ENCODE data around the gene TNC. TPM values are rescaled to one million over a fixed set of nuclear protein-coding genes. Genes with fewer than 3 reads are reported as not detected.

TNC gene
- total RNA-seq, 1 donor from 2014 or later = 95.2 TPM

DNA sequence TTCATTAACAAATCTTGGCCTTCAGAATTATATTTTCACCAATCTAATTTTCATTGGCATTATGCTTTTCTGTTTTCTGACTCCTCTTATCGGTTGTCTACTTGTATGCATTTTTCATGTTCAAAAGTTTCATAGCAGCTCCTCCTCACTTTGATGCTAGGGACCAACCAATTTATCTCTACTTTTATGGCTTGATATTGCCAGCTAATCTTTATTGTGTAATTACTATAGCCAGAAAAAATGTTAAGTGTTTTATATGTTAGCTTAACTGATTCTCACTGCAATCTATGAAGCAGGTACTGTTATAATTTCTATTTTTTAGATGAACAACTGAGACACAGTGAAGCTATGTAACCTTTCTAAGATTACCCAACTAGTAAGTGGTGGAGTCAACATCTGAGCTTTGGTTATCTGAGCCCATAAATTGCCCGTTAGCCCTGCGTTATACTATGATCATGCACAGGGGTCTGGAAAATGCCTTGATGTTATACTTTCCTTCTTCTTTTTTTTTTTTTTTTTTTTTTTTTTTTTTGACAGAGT, 34.4 kb upstream of the TNC start:
- TF ChIP-seq, protein P1, sequence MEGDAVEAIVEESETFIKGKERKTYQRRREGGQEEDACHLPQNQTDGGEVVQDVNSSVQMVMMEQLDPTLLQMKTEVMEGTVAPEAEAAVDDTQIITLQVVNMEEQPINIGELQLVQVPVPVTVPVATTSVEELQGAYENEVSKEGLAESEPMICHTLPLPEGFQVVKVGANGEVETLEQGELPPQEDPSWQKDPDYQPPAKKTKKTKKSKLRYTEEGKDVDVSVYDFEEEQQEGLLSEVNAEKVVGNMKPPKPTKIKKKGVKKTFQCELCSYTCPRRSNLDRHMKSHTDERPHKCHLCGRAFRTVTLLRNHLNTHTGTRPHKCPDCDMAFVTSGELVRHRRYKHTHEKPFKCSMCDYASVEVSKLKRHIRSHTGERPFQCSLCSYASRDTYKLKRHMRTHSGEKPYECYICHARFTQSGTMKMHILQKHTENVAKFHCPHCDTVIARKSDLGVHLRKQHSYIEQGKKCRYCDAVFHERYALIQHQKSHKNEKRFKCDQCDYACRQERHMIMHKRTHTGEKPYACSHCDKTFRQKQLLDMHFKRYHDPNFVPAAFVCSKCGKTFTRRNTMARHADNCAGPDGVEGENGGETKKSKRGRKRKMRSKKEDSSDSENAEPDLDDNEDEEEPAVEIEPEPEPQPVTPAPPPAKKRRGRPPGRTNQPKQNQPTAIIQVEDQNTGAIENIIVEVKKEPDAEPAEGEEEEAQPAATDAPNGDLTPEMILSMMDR (conservative IDR thresholded peaks at IDR 0.05) = no peak
- H3K9me3 Mint-ChIP-seq = no peaks in the 10 kb centered on the region

DNA sequence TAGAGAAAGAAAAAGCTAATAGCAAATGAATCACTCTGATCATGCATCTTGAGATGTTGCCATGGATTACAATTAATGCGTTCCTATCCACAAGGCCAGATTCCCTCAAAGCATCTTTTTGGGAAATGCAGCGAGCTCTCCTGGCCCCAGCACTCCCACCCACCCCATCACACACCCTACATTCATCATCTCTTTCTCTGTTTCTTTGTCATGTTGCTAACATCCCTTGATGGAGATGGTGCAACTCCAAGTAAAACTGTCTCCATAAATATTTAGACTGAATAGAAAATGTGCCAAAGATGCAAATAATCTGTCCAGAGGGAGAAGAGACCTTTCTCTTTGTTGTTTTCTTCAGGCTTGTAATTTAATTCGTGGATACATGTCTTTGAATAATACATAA, 30.8 kb upstream of the TNC start:
- Mint-ChIP-seq H3K4me1 (ENCODE audit: unreplicated experiment) (no peaks in the 10 kb centered on the region), H3K27ac (no peak overlapping the region), H3K4me3 (no peak overlapping the region), H3K27me3 (no peaks in the 10 kb centered on the region), H3K36me3 (no peaks in the 10 kb centered on the region), H3K9me3 (no peaks in the 10 kb centered on the region)
- TF ChIP-seq, protein P1 (conservative IDR thresholded peaks at IDR 0.05) = no peak
- no peak for DNase-seq (ENCODE audit: extremely low spot score, unreplicated experiment)

More for the DNA sequence above, 34.4 kb upstream of the TNC start:
- H3K4me3 Mint-ChIP-seq = no peak overlapping the region
- no peaks in the 10 kb centered on the region for H3K36me3 Mint-ChIP-seq
- DNase-seq (ENCODE audit: extremely low spot score, unreplicated experiment) = no peak
- no peaks in the 10 kb centered on the region for H3K27me3 Mint-ChIP-seq
- H3K27ac Mint-ChIP-seq = no peak overlapping the region
- H3K4me1 Mint-ChIP-seq (ENCODE audit: unreplicated experiment) = no peaks in the 10 kb centered on the region

DNA sequence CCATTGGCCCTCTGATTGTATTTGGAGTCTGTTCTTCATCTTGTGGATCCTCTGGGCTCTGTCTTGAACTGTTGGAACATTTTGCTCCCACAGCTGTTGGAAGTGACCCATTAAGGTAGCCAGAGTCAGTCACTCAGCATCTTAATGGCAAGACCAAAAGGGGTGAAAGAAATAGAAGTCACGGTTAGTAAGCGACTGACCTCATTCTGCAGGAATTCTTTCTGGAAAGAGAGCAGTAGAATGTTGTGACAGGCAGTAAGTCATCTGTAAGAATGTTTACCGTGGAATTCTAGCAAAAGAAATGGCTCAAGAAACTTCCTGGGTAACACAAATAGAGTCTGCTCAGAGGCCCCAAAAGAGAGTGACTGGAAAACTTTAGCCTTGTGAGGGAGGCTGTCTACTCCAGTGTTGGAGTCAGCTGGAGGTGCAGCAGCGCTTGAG, 28.6 kb upstream of the TNC start:
- Mint-ChIP-seq H3K4me1 (ENCODE audit: unreplicated experiment) (no peaks in the 10 kb centered on the region), H3K27ac (no peak overlapping the region), H3K27me3 (peaks cover 3% of the 10 kb centered on the region), H3K36me3 (no peaks in the 10 kb centered on the region), H3K4me3 (no peak overlapping the region), H3K9me3 (peaks cover 2% of the 10 kb centered on the region)
- TF ChIP-seq, protein P1 (conservative IDR thresholded peaks at IDR 0.05) = no peak
- DNase-seq (ENCODE audit: extremely low spot score, unreplicated experiment) = no peak

DNA sequence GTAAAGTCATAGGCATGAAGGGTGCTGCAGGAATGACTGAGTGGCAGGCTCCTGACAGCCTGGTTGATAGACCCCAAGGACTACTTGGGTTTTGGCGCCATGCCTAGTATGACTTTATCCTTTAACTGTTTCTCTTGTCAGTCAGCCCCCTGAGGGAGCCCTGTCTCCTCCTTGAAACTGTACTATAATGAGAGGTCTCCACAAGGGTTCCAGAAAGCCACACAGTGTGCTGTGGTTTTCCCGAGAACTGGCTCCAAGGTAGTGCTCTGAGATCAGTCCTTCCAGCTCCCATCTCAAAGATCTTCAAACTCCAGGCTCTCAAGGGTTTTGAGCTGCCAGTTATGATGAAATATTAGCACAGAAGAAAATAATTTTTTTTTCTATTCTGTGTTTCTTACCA, 26.7 kb upstream of the TNC start:
- Mint-ChIP-seq H3K27ac (no peak overlapping the region), H3K27me3 (peaks cover 3% of the 10 kb centered on the region), H3K9me3 (peaks cover 5% of the 10 kb centered on the region), H3K4me1 (ENCODE audit: unreplicated experiment) (no peaks in the 10 kb centered on the region), H3K36me3 (no peaks in the 10 kb centered on the region), H3K4me3 (no peak overlapping the region)
- TF ChIP-seq, protein P1 (conservative IDR thresholded peaks at IDR 0.05) = no peak
- no peak for DNase-seq (ENCODE audit: extremely low spot score, unreplicated experiment)

DNA sequence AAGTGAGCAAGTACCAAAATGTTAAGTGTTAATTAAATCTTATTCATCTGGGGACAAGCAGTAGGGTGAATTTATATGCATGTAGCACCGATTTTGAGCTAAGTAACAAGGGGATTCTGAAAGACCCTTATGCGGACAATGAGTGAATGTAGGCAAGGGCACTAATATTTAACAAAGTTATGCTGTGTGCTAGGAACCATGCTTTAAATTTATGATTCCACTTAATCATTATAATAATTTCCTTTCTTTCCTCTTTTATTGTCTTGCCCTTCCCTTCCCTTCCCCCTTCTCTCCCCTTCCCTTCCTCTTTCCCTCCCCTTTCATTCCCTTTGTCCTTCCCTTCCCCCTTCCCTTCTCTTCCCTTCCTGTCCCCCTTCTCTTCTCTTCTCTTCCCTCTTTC, 25.7 kb upstream of the TNC start:
- Mint-ChIP-seq H3K4me1 (ENCODE audit: unreplicated experiment) (no peaks in the 10 kb centered on the region), H3K27ac (no peak overlapping the region), H3K4me3 (no peak overlapping the region), H3K27me3 (peaks cover 3% of the 10 kb centered on the region), H3K36me3 (no peaks in the 10 kb centered on the region), H3K9me3 (peaks cover 5% of the 10 kb centered on the region)
- no peak for DNase-seq (ENCODE audit: extremely low spot score, unreplicated experiment)
- TF ChIP-seq, protein P1 (conservative IDR thresholded peaks at IDR 0.05) = no peak

Measured in type B pancreatic cell (in vitro differentiated cells).